GM12864 (cell line): Measurements from ENCODE around the gene MPND.
A peak's percentile ranks its signal among the peaks of the same experiment; 100 is the strongest.

Source experiments
- DNase-seq: peaks from one replicate; pipeline ENCODE4 v3.0.0-alpha.2; 2011; ENCODE audit warnings: low read depth
- H3K4me3 ChIP-seq: 2 replicates; pipeline ENCODE4 v1.5.1; 2011; ENCODE audit warnings: mild to moderate bottlenecking, low read depth, low read length, control low read depth
- CTCF ChIP-seq: IDR thresholded peaks from 2 replicates; pipeline ENCODE4 v1.5.1; 2011; ENCODE audit warnings: low read depth, mild to moderate bottlenecking, moderate library complexity, low read length, control low read depth, inconsistent platforms; ENCODE audit errors: missing control alignments

Gene MPND

GRCh38 chr19:4400135-4400936 lies 57.0 kb downstream of the MPND start, which contains the start of gene SH3GL1:
Gene SH3GL1 (minus strand): TSS chr19:4400547. CDS start chr19:4400368, 179 bp downstream.
- TF ChIP-seq CTCF = peak; percentile 93
- peak; percentile 75 for DNase-seq
- peak within 1 kb of the TSS; percentile 88 for H3K4me3 ChIP-seq

GRCh38 chr19:4401769-4402170 lies 58.4 kb downstream of the MPND start:
- no peak for DNase-seq
- peak overlapping the region; percentile 45 for H3K4me3 ChIP-seq
- TF ChIP-seq CTCF = no peak

GRCh38 chr19:4402171-4403004 lies 59.0 kb downstream of the MPND start, which contains the start of gene CHAF1A:
Gene CHAF1A (plus strand): TSS chr19:4402640. CDS start chr19:4402763, 123 bp downstream.
- DNase-seq = peak; percentile 100
- TF ChIP-seq CTCF = no peak
- H3K4me3 ChIP-seq = peak within 1 kb of the TSS; percentile 78

- TF ChIP-seq CTCF = no peak
- DNase-seq = no peak
- peak overlapping the region; percentile 78 for H3K4me3 ChIP-seq
Observed at GRCh38 chr19:4403005-4403761, 59.8 kb downstream of the MPND start.

- H3K4me3 ChIP-seq = no peak overlapping the region
- no peak for TF ChIP-seq CTCF
- no peak for DNase-seq
Observed at GRCh38 chr19:4405977-4406376, 62.6 kb downstream of the MPND start.

GRCh38 chr19:4406626-4407025 lies 63.3 kb downstream of the MPND start:
- no peak for TF ChIP-seq CTCF
- no peak overlapping the region for H3K4me3 ChIP-seq
- DNase-seq = no peak
